B cell (primary cell): Measurements from ENCODE around the gene KRT84.

Source experiments
- CTCF ChIP-seq: fragments of 200-600 bp; IDR thresholded peaks from one replicate; pipeline ENCODE4 v1.8.0; 2022; ENCODE audit warnings: antibody characterized with exemption, mild to moderate bottlenecking
- EZH2 ChIP-seq: IDR thresholded peaks from 2 replicates; pipeline ENCODE4 v1.6.1; 2012; ENCODE audit warnings: borderline replicate concordance, low read depth, mild to moderate bottlenecking, moderate library complexity, low read length; ENCODE audit not compliant: insufficient read depth, poor library complexity, severe bottlenecking

- TF ChIP-seq CTCF, result no peak
- no peak for TF ChIP-seq EZH2
Observed at GRCh38 chr12:52434760-52435530, 49.5 kb upstream of the KRT84 start.
